Psoas muscle (tissue), 8 donors: Measurements from ENCODE around the gene CHST11. TPM values are rescaled to one million over a fixed set of nuclear protein-coding genes. Genes with fewer than 3 reads are reported as not detected.

Source experiments
- ATAC-seq, 4 donors: fragments of 200-7000 bp; cut with Tn5 transposase; one replicate each; pipeline ENCODE4 v1.9.1; 2020; ENCODE audit warnings: moderate library complexity in 3 of 4, mild to moderate bottlenecking in 2 of 4
- DNase-seq, 2 donors: peaks; one replicate each; pipeline ENCODE4 v3.0.0-alpha.2; 2020
- H3K27ac ChIP-seq: fragments of 200-600 bp; one replicate; pipeline ENCODE4 v1.8.0; 2022
- H3K27me3 ChIP-seq, 3 donors: fragments of 200-600 bp in 1 of 3; one replicate each; pipeline versions ENCODE4 v1.6.1 to v1.8.0; 2013 to 2022; ENCODE audit warnings: low read length in 2 of 3, mild to moderate bottlenecking in 2 of 3, moderate library complexity in 1 of 3; ENCODE audit not compliant: insufficient read depth in 3 of 3
- H3K36me3 ChIP-seq, 2 donors: fragments of 200-600 bp in 1 of 2; one replicate each; pipeline versions ENCODE4 v1.6.1 to v1.8.0; 2013 to 2022; ENCODE audit warnings: low read depth in 1 of 2, mild to moderate bottlenecking in 1 of 2, moderate library complexity in 1 of 2; ENCODE audit not compliant: insufficient read depth in 1 of 2
- H3K4me1 ChIP-seq: fragments of 200-600 bp; one replicate; pipeline ENCODE4 v1.8.0; 2022
- H3K4me3 ChIP-seq: fragments of 200-600 bp; one replicate; pipeline ENCODE4 v1.8.0; 2022; ENCODE audit warnings: mild to moderate bottlenecking
- H3K9me3 ChIP-seq: fragments of 200-600 bp; one replicate; pipeline ENCODE4 v1.8.0; 2022
- WGBS, 3 donors: extraction: QIAGEN DNeasy Blood & Tissue Kit; methylation state at CpG; one replicate each; pipeline versions ENCODE4 v1.1.6 to v1.1.7; 2013; 5-methylcytosine and 5-hydroxymethylcytosine counted together
- intact Hi-C, 2 donors: fragments of 100-400 bp; cut with DNase I; formaldehyde crosslinking; loops; one replicate each; pipeline versions ENCODE4 v1.11.0 to v1.14.2; 2022
- polyA plus RNA-seq, 3 donors: library from polyadenylated mRNA; stranded (reverse); fragments of 200-250 nt; gene quantifications; one replicate each; pipeline ENCODE4 v1.2.3, GENCODE V29; 2013
- total RNA-seq, 4 donors: library from RNA; stranded (reverse); fragmentation: NEBNext Ultra II Directional in 2 of 4; extraction: Animal tissue kit (Norgen Biotek cat#: 25700) in 2 of 4; gene quantifications; one replicate each; pipeline versions ENCODE4 v1.2.1 to v1.2.4, GENCODE V29; 2021 to 2023
- TF ChIP-seq, protein P1 (sequence below): fragments of 200-600 bp; IDR thresholded peaks from one replicate; pipeline ENCODE4 v1.8.0; 2022; ENCODE audit warnings: antibody characterized with exemption
- donor health status: healthy with polysubstance abuse.
- donor health status: DM: no; HTN: no; CAD: no; lungs with moderate emphysema.
- donor health status: Bipolar disorder and iron deficiency.
- donor health status: healthy.
- donor health status: DM: yes; HTN: yes; CAD: no.
- donor health status: DM: no; HTN: no; CAD: no.
- donor health status: DM: no; HTN: no; CAD: no.
- donor health status: DM: yes; HTN: yes; CAD: no.

CHST11 gene
- total and polyA plus RNA-seq, 7 donors, result 0.52 to 1.6 (median 1.0) TPM

DNA sequence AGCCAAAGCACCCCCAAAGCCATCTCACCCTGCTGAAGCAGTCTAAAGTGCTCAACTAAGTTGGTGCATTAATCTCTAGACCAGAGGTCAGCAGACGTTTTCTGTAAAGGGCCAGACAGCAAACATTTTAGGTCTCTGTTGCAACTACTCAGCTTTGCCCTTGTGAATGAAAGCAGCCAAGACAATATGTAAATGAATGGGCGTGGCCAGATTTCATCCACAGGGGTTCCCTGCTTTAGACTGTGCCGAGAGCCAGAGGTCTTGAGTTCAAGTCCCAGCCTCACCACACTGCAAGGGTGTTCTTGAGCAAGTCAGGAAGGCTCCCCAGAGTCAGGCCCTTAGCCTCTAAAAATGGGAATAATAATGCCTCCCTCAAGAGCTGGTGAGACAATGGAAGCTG is 166.2 kb downstream of the CHST11 start:
- intact Hi-C loops, result no loop called here
- DNase-seq, result no peak
- no peaks in the 10 kb centered on the region for H3K9me3 ChIP-seq
- H3K4me1 ChIP-seq, result no peaks in the 10 kb centered on the region
- no peak overlapping the region for H3K4me3 ChIP-seq
- ATAC-seq, result no peak
- no peak overlapping the region for H3K27ac ChIP-seq
- H3K27me3 ChIP-seq, result no peaks in the 10 kb centered on the region
- no peaks in the 10 kb centered on the region for H3K36me3 ChIP-seq
- WGBS, 3 donors, result 37 to 78% (median 60%) methylated on average over 3 of the region's 3 CpGs
- TF ChIP-seq, protein P1, sequence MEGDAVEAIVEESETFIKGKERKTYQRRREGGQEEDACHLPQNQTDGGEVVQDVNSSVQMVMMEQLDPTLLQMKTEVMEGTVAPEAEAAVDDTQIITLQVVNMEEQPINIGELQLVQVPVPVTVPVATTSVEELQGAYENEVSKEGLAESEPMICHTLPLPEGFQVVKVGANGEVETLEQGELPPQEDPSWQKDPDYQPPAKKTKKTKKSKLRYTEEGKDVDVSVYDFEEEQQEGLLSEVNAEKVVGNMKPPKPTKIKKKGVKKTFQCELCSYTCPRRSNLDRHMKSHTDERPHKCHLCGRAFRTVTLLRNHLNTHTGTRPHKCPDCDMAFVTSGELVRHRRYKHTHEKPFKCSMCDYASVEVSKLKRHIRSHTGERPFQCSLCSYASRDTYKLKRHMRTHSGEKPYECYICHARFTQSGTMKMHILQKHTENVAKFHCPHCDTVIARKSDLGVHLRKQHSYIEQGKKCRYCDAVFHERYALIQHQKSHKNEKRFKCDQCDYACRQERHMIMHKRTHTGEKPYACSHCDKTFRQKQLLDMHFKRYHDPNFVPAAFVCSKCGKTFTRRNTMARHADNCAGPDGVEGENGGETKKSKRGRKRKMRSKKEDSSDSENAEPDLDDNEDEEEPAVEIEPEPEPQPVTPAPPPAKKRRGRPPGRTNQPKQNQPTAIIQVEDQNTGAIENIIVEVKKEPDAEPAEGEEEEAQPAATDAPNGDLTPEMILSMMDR, result no peak

GRCh38 chr12:104623883-104624282 is 167.1 kb downstream of the CHST11 start:
- no peaks in the 10 kb centered on the region for H3K36me3 ChIP-seq
- H3K4me1 ChIP-seq, result no peaks in the 10 kb centered on the region
- H3K9me3 ChIP-seq, result no peaks in the 10 kb centered on the region
- ATAC-seq, result no peak
- no peak for DNase-seq
- 79 to 85% (median 82%) methylated on average over 7 of the region's 7 CpGs for WGBS, 3 donors
- H3K27ac ChIP-seq, result no peak overlapping the region
- H3K4me3 ChIP-seq, result no peak overlapping the region
- TF ChIP-seq, protein P1, result no peak
- H3K27me3 ChIP-seq, result no peaks in the 10 kb centered on the region
- intact Hi-C loops, result no loop called here

DNA sequence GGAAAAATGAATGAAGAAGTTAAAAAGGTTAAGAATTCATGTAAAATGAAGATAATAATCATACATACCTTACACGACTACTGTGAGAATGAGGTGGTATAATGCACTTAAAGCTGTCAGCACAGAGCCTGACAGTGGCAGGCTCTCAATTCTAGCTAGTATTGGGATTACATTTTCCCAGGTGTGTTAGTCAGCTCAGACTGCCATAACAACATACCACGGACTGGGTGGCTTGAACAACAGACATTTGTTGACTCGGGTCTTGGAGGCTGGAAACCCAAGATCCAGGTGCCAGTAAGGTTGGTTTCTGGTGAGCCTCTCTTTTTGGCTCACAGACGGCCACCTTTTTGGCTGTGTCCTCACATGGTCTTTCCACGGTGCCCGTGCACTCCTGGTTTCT is 167.8 kb downstream of the CHST11 start:
- TF ChIP-seq, protein P1, result no peak
- 92 to 93% (median 93%) methylated on average over 6 of the region's 6 CpGs for WGBS, 3 donors
- intact Hi-C loops, result no loop called here
- no peak for ATAC-seq
- Histone ChIP-seq H3K27ac (no peak overlapping the region), H3K4me1 (no peaks in the 10 kb centered on the region), H3K9me3 (no peaks in the 10 kb centered on the region), H3K36me3 (no peaks in the 10 kb centered on the region), H3K4me3 (no peak overlapping the region), H3K27me3 (no peaks in the 10 kb centered on the region)
- no peak for DNase-seq

DNA sequence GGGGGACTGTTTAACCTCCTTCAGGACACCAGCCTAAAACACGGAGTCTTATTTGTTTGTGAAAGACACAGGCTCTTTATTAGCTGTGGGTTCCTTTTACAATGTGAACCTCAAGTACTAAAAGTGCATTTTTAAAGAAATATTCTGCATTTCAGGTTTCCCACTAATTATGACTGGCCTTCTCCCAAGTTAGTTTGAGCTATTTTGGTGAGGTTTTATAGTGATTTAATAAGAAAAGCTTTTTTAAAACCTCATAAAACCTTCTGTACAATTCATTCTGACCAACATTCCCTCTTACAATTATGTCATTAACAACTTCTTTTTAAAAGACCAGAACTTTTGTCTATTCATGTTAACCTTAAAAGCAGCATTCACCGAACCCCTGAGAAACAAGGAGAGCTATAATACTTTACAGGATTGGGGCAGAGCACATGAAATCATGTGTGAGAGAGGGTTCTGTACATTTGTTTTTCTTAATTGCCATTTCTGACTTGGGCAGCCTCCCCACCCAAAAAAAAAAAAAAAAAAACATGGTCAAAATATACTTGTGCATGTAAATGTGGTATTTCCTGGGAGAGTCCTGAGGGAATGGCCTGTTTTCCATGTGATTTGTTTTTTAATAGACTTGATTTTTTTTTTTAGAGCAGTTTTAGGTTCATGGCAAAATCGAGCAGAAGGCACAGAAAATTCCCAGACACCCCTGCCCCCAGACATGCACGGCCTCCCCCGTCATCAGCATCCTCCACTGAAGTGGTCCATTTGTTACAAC is 169.5 kb downstream of the CHST11 start:
- WGBS, 3 donors, result 80 to 83% (median 82%) methylated on average over 5 of the region's 5 CpGs
- H3K27ac ChIP-seq, result no peak overlapping the region
- intact Hi-C loops, result no loop called here
- no peaks in the 10 kb centered on the region for H3K27me3 ChIP-seq
- DNase-seq, result no peak
- H3K9me3 ChIP-seq, result no peaks in the 10 kb centered on the region
- no peak for ATAC-seq
- no peak overlapping the region for H3K4me3 ChIP-seq
- H3K36me3 ChIP-seq, result no peaks in the 10 kb centered on the region
- TF ChIP-seq, protein P1, result no peak
- no peaks in the 10 kb centered on the region for H3K4me1 ChIP-seq
